Stimulated activated CD8-positive, alpha-beta memory T cell treated with anti-CD3 and anti-CD28 coated beads, Interleukin-4, amount 100 ng/mL, for 24 hours (primary cell): Measurements from ENCODE around the gene CPT1A.

Experiments used
- DNase-seq: peaks from one replicate; pipeline ENCODE4 v3.0.0-alpha.2; 2020; ENCODE audit warnings: low read depth

CPT1A gene

DNA sequence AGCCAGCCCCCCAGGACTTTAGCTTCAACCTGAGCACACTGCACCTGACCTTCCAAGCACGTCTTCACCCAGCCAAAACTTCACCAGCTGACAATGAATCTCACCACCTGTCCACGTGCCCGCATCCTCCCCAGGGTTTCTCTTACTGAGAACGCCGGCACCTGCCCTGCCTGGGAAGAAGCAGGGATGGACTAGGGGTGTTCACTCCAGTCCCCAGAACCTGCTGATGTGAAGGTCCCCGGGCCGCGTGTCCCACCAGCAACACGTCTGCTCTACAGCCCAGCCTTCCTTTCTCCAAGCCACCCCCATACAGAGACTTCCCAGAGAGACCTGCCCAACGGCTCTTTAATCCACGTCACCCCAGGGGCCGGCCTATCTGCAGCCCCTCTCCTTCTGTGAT, 12.8 kb downstream of the CPT1A start:
- DNase-seq: no peak

- no peak for DNase-seq
Observed at GRCh38 chr11:68828155-68828931, 13.4 kb downstream of the CPT1A start.

- DNase-seq: no peak
Observed at GRCh38 chr11:68827733-68828132, 14.0 kb downstream of the CPT1A start.

DNA sequence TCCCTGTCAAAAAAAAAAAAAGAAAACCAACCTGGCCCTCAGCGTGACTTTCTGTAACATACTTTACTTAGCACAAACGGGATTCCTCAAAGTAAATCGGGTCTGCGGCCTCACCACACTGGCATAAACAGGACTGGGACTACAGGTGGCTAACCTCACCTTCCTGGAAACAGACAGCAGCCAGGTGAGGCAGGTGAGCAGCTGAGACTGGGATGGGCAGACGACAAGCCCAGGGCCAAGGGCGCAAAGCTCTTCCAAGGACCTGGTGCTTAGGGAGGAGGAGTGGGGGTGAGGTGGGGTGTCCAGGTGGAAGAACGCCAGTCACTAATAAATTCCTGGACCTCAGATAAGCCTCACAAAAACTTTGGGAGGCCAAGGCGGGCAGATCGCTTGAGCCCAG, 15.0 kb downstream of the CPT1A start:
- no peak for DNase-seq

- DNase-seq: no peak
Observed at GRCh38 chr11:68825571-68825970, 16.1 kb downstream of the CPT1A start.

GRCh38 chr11:68822546-68822945, 19.2 kb downstream of the CPT1A start:
- DNase-seq: no peak

GRCh38 chr11:68821670-68822069, 20.0 kb downstream of the CPT1A start:
- no peak for DNase-seq

DNA sequence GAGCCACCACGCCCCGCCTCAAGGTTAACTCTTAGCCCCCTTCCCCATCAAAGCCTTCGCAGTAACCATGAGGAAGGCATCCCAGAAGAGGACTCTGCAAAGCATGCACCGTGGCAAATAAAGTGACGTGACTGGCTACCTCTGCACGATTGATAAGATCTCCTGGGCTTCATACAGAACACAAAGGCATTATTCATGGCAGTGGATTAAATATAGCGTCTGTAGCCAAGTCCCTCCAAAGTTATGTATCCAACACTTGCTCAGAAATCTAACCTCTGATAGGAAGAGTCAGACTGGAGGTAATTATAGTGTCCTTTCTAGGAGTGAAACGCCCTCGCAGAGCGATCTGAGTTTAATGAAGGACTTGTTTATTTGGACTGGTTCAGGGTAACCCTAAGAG, 22.4 kb downstream of the CPT1A start:
- no peak for DNase-seq

DNA sequence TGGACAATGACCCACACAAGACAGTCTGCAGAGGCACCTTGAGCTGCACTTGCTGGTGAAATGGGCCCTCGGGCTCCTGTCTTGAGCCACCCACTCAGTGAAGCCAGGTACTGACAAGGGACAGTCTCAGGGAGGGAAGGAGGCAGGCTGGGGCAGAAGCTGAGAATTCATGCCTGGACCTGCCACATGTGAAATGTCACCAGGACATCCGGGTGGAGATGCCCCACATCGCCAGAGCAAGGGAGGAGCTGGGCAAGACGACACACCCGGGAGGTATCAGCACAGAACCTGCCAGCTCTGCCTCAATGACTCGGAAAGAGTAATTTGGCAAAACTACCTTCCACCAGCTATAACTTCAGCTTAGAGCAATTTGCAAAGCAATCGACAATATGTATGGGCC, 23.5 kb downstream of the CPT1A start:
- DNase-seq: no peak

GRCh38 chr11:68817554-68817953, 24.2 kb downstream of the CPT1A start:
- no peak for DNase-seq

GRCh38 chr11:68816917-68817419, 24.7 kb downstream of the CPT1A start:
- DNase-seq: no peak

- no peak for DNase-seq
Observed at GRCh38 chr11:68816251-68816776, 25.4 kb downstream of the CPT1A start.

DNA sequence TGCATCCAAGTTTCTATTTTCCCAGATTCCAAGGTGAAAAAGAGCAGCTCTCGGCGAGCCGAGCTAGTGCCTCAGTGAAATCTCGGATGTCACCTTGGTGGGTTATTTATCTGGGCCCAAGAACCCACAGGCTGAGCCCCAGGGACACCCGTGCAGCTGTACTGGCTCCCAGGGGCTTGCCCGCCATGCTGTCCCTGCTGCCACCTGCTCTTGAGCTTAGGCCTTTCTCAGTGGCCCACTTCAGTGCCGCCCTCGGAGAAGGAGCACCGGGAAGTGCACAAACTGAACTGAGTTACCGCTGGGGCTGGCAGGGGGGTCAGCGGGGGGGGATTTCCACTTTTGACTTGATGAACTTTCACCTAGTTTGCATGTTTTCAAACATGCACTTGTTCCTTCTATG, 27.9 kb downstream of the CPT1A start:
- DNase-seq: no peak

GRCh38 chr11:68812526-68812925, 29.2 kb downstream of the CPT1A start:
- DNase-seq: no peak

GRCh38 chr11:68810164-68810563, 31.6 kb downstream of the CPT1A start:
- no peak for DNase-seq

GRCh38 chr11:68809506-68809905, 32.2 kb downstream of the CPT1A start:
- no peak for DNase-seq

- DNase-seq: no peak
Observed at GRCh38 chr11:68808787-68809186, 32.9 kb downstream of the CPT1A start.

GRCh38 chr11:68806931-68807844, 34.5 kb downstream of the CPT1A start:
- no peak for DNase-seq

- DNase-seq: no peak
Observed at GRCh38 chr11:68804786-68805185, 36.9 kb downstream of the CPT1A start.

- DNase-seq: no peak
Observed at GRCh38 chr11:68803766-68804165, 38.0 kb downstream of the CPT1A start.

- peak; percentile 22 for DNase-seq
Observed at GRCh38 chr11:68798221-68798813, 43.4 kb downstream of the CPT1A start.

DNA sequence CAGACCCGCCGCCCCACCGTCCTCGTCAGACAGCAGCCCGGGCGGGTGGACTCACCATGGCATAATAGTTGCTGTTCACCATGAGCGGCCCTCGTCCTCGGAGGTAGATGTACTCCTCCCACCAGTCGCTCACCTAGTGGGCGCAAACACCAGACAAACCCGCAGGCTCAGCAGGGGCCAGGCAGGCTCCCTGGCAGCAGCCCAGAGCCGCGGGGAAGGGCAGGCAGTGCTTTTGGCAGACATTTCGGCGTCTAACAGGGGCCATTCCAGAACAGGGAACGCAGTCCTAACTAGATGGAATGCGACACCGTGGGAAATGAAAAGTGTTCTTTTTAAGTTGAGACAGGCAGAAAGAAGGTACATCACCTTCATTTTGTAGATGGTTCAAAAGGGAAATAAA, 44.9 kb downstream of the CPT1A start:
- DNase-seq: no peak
